C4-2B (cell line): ENCODE measurements around the gene AGPS.

Experiments
- CTCF ChIP-seq: fragments of 450-650 bp; conservative IDR thresholded peaks from 2 replicates; pipeline ENCODE4 v1.5.1; 2017; ENCODE audit warnings: mild to moderate bottlenecking
- ZFX ChIP-seq: fragments of 450-650 bp; IDR thresholded peaks from 2 replicates; pipeline ENCODE4 v1.6.1; 2017

- TF ChIP-seq CTCF, result no peak
- no peak for TF ChIP-seq ZFX
Measured at GRCh38 chr2:177556153-177556552, 163.6 kb downstream of the AGPS start.
